ENCODE measurements around the gene PPP1R9B.

- no peak for TF ChIP-seq CTCF (IDR thresholded peaks at IDR 0.05; ENCODE audit: low read depth, low read length, poor library complexity, severe bottlenecking)
- TF ChIP-seq EZH2phosphoT487 (IDR thresholded peaks at IDR 0.05; ENCODE audit: borderline replicate concordance, low read length) = no peak
Measured at GRCh38 chr17:50105811-50106210, 44.7 kb downstream of the PPP1R9B start.
